Bone marrow (tissue), 2 donors: ENCODE results near the gene PTPRN2.

Source experiments
- DNase-seq, 2 donors: peaks; one replicate each; lab custom pipeline; 2025; lab: John Stamatoyannopoulos, UW

Gene PTPRN2

GRCh38 chr7:157527686-157528085 lies 1059.9 kb downstream of the PTPRN2 start:
- DNase-seq: no peak

- no peak for DNase-seq
These were observed 1060.5 kb downstream of the PTPRN2 start for GRCh38 chr7:157526913-157527634.

GRCh38 chr7:157526005-157526912 lies 1061.4 kb downstream of the PTPRN2 start:
- no peak for DNase-seq

GRCh38 chr7:157525491-157525915 lies 1062.1 kb downstream of the PTPRN2 start:
- no peak for DNase-seq

- DNase-seq: no peak
These were observed 1062.9 kb downstream of the PTPRN2 start for GRCh38 chr7:157524731-157525130.

GRCh38 chr7:157523766-157524421 lies 1063.7 kb downstream of the PTPRN2 start:
- no peak for DNase-seq

GRCh38 chr7:157523371-157523765 lies 1064.3 kb downstream of the PTPRN2 start:
- no peak for DNase-seq

- no peak for DNase-seq
These were observed 1064.7 kb downstream of the PTPRN2 start for GRCh38 chr7:157522954-157523353.

GRCh38 chr7:157522189-157522588 lies 1065.4 kb downstream of the PTPRN2 start:
- no peak for DNase-seq

- DNase-seq: no peak
These were observed 1065.9 kb downstream of the PTPRN2 start for GRCh38 chr7:157521752-157522151.

GRCh38 chr7:157521061-157521731 lies 1066.4 kb downstream of the PTPRN2 start:
- no peak for DNase-seq

- DNase-seq: no peak
These were observed 1067.4 kb downstream of the PTPRN2 start for GRCh38 chr7:157520249-157520648.

GRCh38 chr7:157519798-157520244 lies 1067.8 kb downstream of the PTPRN2 start:
- no peak for DNase-seq

- no peak for DNase-seq
These were observed 1068.4 kb downstream of the PTPRN2 start for GRCh38 chr7:157519246-157519645.

- no peak for DNase-seq
These were observed 1069.0 kb downstream of the PTPRN2 start for GRCh38 chr7:157518514-157519175.

GRCh38 chr7:157517782-157518513 lies 1069.7 kb downstream of the PTPRN2 start:
- no peak for DNase-seq

GRCh38 chr7:157516911-157517781 lies 1070.5 kb downstream of the PTPRN2 start:
- DNase-seq: no peak

- DNase-seq: no peak
These were observed 1071.3 kb downstream of the PTPRN2 start for GRCh38 chr7:157516311-157516710.

- DNase-seq: no peak
These were observed 1072.1 kb downstream of the PTPRN2 start for GRCh38 chr7:157515342-157516041.
